ENCODE data around the gene KLHL29. TPM values are rescaled to one million over a fixed set of nuclear protein-coding genes. Genes with fewer than 3 reads are reported as not detected.

Gene KLHL29
- total RNA-seq, 1 experiment from 2014 or later: 3.8 TPM

- Histone ChIP-seq H3K9me2 (replicated peaks; ENCODE audit: insufficient read depth, low read length) (no peaks in the 10 kb centered on the region), H3K27ac (ENCODE audit: low read length) (no peak overlapping the region), H3K4me2 (ENCODE audit: low read depth, low read length, poor library complexity, severe bottlenecking) (no peak overlapping the region), H3K9me3 (ENCODE audit: low read length) (no peaks in the 10 kb centered on the region), H4K20me1 (ENCODE audit: insufficient read depth, low read depth, low read length) (peaks cover 62% of the 10 kb centered on the region; the same call in 1 of the 2 replicates), H3K27me3 (ENCODE audit: low read length) (no peaks in the 10 kb centered on the region), H3K4me1 (ENCODE audit: low read length) (no peaks in the 10 kb centered on the region), H3K9ac (ENCODE audit: low read length) (no peak overlapping the region), H2AFZ (ENCODE audit: low read length) (no peak overlapping the region), H3K36me3 (ENCODE audit: insufficient read depth, low read length) (no peaks in the 10 kb centered on the region), H3K79me2 (ENCODE audit: low read length) (no peaks in the 10 kb centered on the region), H3K4me3 (ENCODE audit: low read length) (no peak overlapping the region)
- DNase-seq: no peak
Observed at GRCh38 chr2:23417310-23417709, 32.3 kb downstream of the KLHL29 start.

GRCh38 chr2:23418056-23418455 lies 33.1 kb downstream of the KLHL29 start:
- Histone ChIP-seq H3K9ac (ENCODE audit: low read length) (no peak overlapping the region), H3K4me3 (ENCODE audit: low read length) (no peak overlapping the region), H3K9me2 (replicated peaks; ENCODE audit: insufficient read depth, low read length) (no peaks in the 10 kb centered on the region), H3K4me1 (ENCODE audit: low read length) (no peaks in the 10 kb centered on the region), H3K4me2 (ENCODE audit: low read depth, low read length, poor library complexity, severe bottlenecking) (no peak overlapping the region), H3K27ac (ENCODE audit: low read length) (no peak overlapping the region), H4K20me1 (ENCODE audit: insufficient read depth, low read depth, low read length) (peaks cover 61% of the 10 kb centered on the region; the same call in 1 of the 2 replicates), H3K36me3 (ENCODE audit: insufficient read depth, low read length) (no peaks in the 10 kb centered on the region), H3K9me3 (ENCODE audit: low read length) (no peaks in the 10 kb centered on the region), H3K27me3 (ENCODE audit: low read length) (no peaks in the 10 kb centered on the region), H3K79me2 (ENCODE audit: low read length) (no peaks in the 10 kb centered on the region), H2AFZ (ENCODE audit: low read length) (no peak overlapping the region)
- no peak for DNase-seq

GRCh38 chr2:23418461-23418911 lies 33.5 kb downstream of the KLHL29 start:
- H3K9me3 ChIP-seq (ENCODE audit: low read length): no peaks in the 10 kb centered on the region
- no peak overlapping the region for H3K9ac ChIP-seq (ENCODE audit: low read length)
- H3K4me3 ChIP-seq (ENCODE audit: low read length): no peak overlapping the region
- DNase-seq: no peak
- no peak overlapping the region for H2AFZ ChIP-seq (ENCODE audit: low read length)
- H3K4me1 ChIP-seq (ENCODE audit: low read length): no peaks in the 10 kb centered on the region
- no peaks in the 10 kb centered on the region for H3K79me2 ChIP-seq (ENCODE audit: low read length)
- H3K27ac ChIP-seq (ENCODE audit: low read length): no peak overlapping the region
- H3K4me2 ChIP-seq (ENCODE audit: low read depth, low read length, poor library complexity, severe bottlenecking): no peak overlapping the region
- H4K20me1 ChIP-seq (ENCODE audit: insufficient read depth, low read depth, low read length): peaks cover 61% of the 10 kb centered on the region; the same call in 1 of the 2 replicates
- no peaks in the 10 kb centered on the region for H3K36me3 ChIP-seq (ENCODE audit: insufficient read depth, low read length)
- H3K27me3 ChIP-seq (ENCODE audit: low read length): no peaks in the 10 kb centered on the region
- no peaks in the 10 kb centered on the region for H3K9me2 ChIP-seq (replicated peaks; ENCODE audit: insufficient read depth, low read length)

- Histone ChIP-seq H3K9ac (ENCODE audit: low read length) (no peak overlapping the region), H2AFZ (ENCODE audit: low read length) (no peak overlapping the region), H3K9me2 (replicated peaks; ENCODE audit: insufficient read depth, low read length) (no peaks in the 10 kb centered on the region), H3K9me3 (ENCODE audit: low read length) (no peaks in the 10 kb centered on the region), H3K27me3 (ENCODE audit: low read length) (no peaks in the 10 kb centered on the region), H3K4me3 (ENCODE audit: low read length) (no peak overlapping the region), H3K4me2 (ENCODE audit: low read depth, low read length, poor library complexity, severe bottlenecking) (no peak overlapping the region), H4K20me1 (ENCODE audit: insufficient read depth, low read depth, low read length) (peaks cover 53% of the 10 kb centered on the region; the same call in 1 of the 2 replicates), H3K36me3 (ENCODE audit: insufficient read depth, low read length) (no peaks in the 10 kb centered on the region), H3K4me1 (ENCODE audit: low read length) (no peaks in the 10 kb centered on the region), H3K27ac (ENCODE audit: low read length) (no peak overlapping the region), H3K79me2 (ENCODE audit: low read length) (no peaks in the 10 kb centered on the region)
- DNase-seq: no peak
Observed at GRCh38 chr2:23419171-23420090, 34.5 kb downstream of the KLHL29 start.

GRCh38 chr2:23420091-23420839 lies 35.3 kb downstream of the KLHL29 start:
- Histone ChIP-seq H2AFZ (ENCODE audit: low read length) (no peak overlapping the region), H3K36me3 (ENCODE audit: insufficient read depth, low read length) (no peaks in the 10 kb centered on the region), H3K4me1 (ENCODE audit: low read length) (no peaks in the 10 kb centered on the region), H3K27me3 (ENCODE audit: low read length) (no peaks in the 10 kb centered on the region), H3K9ac (ENCODE audit: low read length) (no peak overlapping the region), H4K20me1 (ENCODE audit: insufficient read depth, low read depth, low read length) (peaks cover 51% of the 10 kb centered on the region; the same call in 1 of the 2 replicates), H3K4me2 (ENCODE audit: low read depth, low read length, poor library complexity, severe bottlenecking) (no peak overlapping the region), H3K9me2 (replicated peaks; ENCODE audit: insufficient read depth, low read length) (no peaks in the 10 kb centered on the region), H3K27ac (ENCODE audit: low read length) (no peak overlapping the region), H3K4me3 (ENCODE audit: low read length) (no peak overlapping the region), H3K79me2 (ENCODE audit: low read length) (no peaks in the 10 kb centered on the region), H3K9me3 (ENCODE audit: low read length) (no peaks in the 10 kb centered on the region)
- no peak for DNase-seq

- Histone ChIP-seq H3K9me2 (replicated peaks; ENCODE audit: insufficient read depth, low read length) (no peaks in the 10 kb centered on the region), H3K4me1 (ENCODE audit: low read length) (no peaks in the 10 kb centered on the region), H3K4me2 (ENCODE audit: low read depth, low read length, poor library complexity, severe bottlenecking) (no peak overlapping the region), H3K79me2 (ENCODE audit: low read length) (no peaks in the 10 kb centered on the region), H2AFZ (ENCODE audit: low read length) (no peak overlapping the region), H3K27me3 (ENCODE audit: low read length) (no peaks in the 10 kb centered on the region), H3K36me3 (ENCODE audit: insufficient read depth, low read length) (no peaks in the 10 kb centered on the region), H3K9ac (ENCODE audit: low read length) (no peak overlapping the region), H4K20me1 (ENCODE audit: insufficient read depth, low read depth, low read length) (peaks cover 57% of the 10 kb centered on the region; the same call in 1 of the 2 replicates), H3K4me3 (ENCODE audit: low read length) (no peak overlapping the region), H3K9me3 (ENCODE audit: low read length) (no peaks in the 10 kb centered on the region), H3K27ac (ENCODE audit: low read length) (no peak overlapping the region)
- no peak for DNase-seq
Observed at GRCh38 chr2:23420840-23421476, 36.0 kb downstream of the KLHL29 start.

- H3K36me3 ChIP-seq (ENCODE audit: insufficient read depth, low read length): no peaks in the 10 kb centered on the region
- no peak overlapping the region for H3K4me3 ChIP-seq (ENCODE audit: low read length)
- no peak for DNase-seq
- no peaks in the 10 kb centered on the region for H3K27me3 ChIP-seq (ENCODE audit: low read length)
- no peaks in the 10 kb centered on the region for H3K4me1 ChIP-seq (ENCODE audit: low read length)
- H3K79me2 ChIP-seq (ENCODE audit: low read length): no peaks in the 10 kb centered on the region
- no peak overlapping the region for H3K9ac ChIP-seq (ENCODE audit: low read length)
- H3K27ac ChIP-seq (ENCODE audit: low read length): no peak overlapping the region
- H3K9me2 ChIP-seq (replicated peaks; ENCODE audit: insufficient read depth, low read length): no peaks in the 10 kb centered on the region
- H3K9me3 ChIP-seq (ENCODE audit: low read length): no peaks in the 10 kb centered on the region
- H4K20me1 ChIP-seq (ENCODE audit: insufficient read depth, low read depth, low read length): peaks cover 45% of the 10 kb centered on the region; the same call in 1 of the 2 replicates
- H2AFZ ChIP-seq (ENCODE audit: low read length): no peak overlapping the region
- H3K4me2 ChIP-seq (ENCODE audit: low read depth, low read length, poor library complexity, severe bottlenecking): no peak overlapping the region
Observed at GRCh38 chr2:23422089-23423061, 37.4 kb downstream of the KLHL29 start.
